ENCODE measurements around the gene THTPA.
A peak's percentile ranks its signal among the peaks of the same experiment; 100 is the strongest.
"Not testable (repeated sequence)": the region's sequence is repeated elsewhere in the genome, so short reads cannot be mapped to it uniquely, and the experiment has no call there.

The THTPA gene

DNA sequence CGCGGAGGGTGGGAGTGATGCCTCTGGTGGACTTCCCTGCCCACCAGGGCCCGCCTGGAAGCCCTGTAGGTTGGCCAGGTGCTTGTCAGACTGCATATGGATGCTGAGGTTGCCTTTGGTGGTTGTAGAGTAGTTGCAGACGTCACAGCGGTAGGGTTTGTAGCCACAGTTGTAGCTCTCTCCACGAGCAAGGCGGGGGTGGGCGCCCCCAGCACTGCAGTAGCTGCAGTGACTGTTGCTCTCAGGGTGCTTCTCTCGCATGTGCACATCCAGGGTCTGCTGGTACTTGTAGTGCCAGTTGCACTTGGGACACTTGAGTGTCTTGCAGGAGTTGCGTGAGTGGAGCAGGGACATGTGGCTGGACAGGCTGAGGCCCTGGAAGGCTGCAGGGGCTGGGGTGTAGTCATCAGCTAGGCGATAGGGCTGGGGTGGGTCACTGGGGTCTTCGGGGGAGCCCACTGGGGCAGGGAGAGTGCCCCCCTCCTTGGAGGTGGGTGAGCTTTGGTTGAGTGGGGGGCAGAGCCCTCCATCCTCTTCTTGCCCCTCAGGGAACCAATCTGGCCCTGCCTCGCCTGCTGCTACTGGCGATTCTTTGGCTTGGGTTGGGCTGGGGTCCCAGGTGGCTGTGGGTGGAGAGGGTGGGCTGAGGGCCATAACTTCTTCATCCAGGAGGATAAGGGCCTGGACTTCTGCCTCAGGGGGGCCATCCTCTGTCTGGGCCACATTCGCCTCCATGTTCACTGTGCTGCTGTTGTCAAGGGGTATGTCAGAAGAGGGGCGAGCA, 22.2 kb upstream of the THTPA start:
- DNase-seq = no peak

DNA sequence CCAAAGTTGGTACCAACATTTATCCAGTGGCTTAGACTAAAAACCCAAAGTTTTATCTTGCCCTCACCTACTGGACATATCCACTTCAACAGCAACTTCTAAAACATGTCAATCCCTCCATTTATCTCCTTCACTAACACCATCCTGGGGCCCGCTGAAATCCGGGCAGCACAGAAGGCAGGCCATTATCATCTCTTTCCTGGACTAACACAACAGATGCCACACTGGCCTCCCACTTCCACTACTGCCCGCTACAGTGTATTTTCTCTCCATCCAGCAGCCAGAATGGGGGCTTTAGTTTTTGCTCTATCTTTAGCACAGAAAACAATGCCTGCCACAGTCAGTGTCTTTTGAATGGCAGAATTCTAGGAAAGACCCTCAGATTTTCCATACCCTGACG, 20.1 kb upstream of the THTPA start:
- DNase-seq = no peak

DNA sequence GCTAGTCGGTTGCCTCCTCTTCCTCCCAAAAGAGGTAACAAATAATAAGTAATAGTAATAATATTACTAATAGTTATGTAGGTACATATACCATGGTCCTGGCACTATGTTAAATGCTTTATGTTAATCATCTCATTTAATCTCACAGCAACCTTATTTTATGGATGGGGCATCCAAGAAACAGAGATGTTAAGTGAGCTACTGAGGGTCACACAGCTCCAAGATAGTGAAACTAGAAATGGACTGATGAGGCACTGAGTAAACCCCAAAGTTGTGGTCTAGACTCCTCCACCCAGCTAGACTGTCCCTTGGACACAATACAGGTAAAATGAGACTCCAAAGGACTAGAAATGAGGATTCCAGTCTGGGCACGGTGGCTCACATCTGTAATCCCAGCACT, 19.6 kb upstream of the THTPA start:
- DNase-seq = no peak

DNA sequence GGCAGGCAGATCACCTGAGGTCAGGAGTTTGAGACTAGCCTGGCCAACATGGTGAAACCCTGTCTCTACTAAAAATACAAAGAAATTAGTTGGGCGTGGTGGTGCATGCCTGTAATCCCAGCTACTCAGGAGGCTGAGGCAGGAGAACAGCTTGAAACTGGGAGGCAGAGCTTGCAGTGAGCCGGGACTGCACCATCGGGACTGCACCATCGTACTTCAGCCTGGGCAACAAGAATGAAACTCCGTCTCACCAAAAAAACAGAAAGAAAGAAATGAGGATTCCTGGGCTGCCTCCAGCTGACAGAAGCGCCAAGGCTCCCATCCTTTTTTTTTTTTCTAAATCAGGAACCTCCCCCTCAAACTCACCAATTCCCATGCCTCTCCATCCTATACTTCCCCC, 19.2 kb upstream of the THTPA start:
- not testable (repeated sequence) for DNase-seq

DNA sequence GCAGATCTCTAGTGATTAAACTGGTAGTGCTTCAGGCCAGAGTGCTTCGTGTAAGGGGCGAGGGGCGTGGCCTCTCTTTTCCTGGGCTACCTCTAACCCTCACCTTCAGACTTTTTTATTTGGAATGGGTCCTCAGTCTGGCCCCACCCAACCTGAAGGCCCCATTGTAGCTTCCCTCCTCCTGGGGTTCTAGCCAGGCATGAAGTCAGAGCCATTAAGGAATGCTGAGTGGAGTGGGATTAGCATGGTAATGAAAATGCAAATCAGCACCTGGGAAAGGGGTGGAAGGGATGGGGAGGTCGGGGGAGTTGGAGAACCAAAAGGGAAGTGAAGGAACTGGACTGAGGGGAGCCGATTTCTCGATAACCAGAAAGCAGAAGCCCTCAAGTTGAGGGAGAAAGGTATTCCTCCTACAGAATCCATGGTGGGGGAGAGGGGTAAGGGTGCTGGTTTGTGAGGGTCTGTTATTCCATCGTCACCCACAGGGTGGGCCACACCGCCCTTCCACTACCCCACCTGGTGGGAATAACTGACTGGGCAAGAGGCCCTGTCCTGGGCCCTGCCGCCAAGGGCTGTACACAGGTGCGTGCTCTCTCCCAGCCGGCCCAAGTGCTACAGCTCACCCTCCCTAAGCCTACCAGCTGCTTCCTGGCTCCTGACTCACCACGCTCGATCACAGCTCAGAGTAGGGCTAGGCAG, 18.6 kb upstream of the THTPA start:
- DNase-seq = no peak

DNA sequence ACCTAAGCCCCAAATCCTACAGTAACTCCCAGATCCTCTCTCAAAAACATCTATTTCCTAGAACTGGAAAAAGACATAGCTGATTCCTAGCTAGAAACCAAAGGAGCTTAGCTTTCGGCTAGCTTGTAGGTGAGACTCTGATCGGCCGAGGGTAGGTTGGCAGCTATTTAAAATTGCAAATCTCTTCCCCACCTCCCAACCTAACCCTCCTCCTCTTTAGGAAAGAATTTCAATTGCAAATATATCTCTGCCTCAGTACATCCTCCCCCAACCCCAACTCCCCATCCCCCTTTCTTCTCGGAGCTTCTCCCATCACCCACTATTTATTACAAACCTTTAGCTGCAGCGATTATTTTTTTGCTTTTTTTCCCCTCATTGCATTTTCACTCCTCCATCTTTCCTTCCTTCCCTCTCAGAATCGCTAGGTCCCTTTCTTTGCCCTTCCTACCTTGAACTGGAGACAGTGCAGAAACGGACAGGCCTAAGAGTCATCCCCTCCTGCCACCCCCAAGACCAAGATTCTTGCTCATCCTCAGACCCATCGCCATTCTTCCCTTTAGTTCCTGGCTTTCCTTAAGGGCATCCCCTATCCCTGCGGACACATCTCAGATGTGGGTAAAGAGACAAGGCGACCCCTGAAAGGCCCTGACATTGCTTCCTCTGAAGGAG, 17.9 kb upstream of the THTPA start:
- DNase-seq = no peak

- peak; percentile 79 for DNase-seq
Measured at GRCh38 chr14:23538785-23539184, 17.3 kb upstream of the THTPA start.

DNA sequence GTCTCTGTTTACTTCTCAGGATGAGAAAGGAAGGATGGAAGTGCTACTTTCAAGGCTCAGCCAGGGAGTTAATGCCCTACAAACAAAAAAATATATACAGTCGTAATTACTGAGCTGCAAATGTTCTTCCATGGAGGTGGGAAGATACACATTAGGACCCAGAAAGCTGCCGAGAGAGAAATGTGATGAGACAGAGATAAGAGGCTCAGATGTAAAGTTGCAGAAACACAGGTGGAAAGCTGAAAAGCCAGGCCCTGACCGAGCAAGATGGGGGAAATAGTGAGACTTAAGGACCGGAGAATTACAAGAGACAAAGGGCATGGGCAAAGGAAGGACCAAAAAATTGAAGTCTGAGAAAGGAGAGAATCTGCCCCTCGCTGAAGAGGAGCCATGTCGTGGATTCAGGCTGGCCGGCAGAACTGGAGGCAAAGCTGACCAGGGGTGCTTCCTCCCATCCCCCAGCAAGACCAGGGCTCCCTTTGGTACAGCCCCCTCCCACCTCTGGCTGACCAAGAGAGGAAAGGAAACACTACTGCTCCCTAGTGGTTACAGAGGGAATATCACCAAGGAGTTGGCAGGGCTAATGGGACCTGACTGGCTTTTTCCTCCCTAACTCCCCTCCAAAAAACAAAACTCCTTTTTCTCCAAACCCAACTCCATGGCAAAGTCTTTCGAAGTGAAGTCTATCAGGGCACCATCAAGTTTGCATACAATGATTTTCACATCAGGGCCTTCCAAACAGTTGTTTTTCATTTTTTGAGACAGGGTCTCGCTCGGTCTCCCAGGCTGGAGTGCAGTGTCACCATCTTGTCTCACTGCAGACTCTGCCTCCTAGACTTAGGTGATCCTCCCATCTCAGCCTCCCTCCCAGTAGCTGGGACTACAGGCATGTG, 16.6 kb upstream of the THTPA start:
- peak; percentile 80 for DNase-seq

DNA sequence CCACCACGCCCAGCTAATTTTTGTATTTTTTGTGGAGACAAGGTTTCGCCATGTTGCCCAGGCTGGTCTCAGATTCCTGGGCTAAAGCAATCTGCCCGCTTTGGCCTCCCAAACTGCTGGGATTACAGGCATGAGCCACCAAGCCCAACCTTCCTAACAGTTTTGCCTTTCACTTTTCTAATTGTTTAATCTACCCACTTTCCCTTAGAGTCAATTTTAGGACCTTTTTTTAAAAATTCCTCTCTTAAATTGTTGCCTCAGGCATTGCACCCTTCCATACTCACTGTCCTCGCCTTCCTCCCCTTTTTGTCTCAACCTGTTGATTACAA, 16.0 kb upstream of the THTPA start:
- no peak for DNase-seq

GRCh38 chr14:23542261-23542660, 13.8 kb upstream of the THTPA start:
- DNase-seq = no peak

- no peak for DNase-seq
Measured at GRCh38 chr14:23543403-23543802, 12.7 kb upstream of the THTPA start.

DNA sequence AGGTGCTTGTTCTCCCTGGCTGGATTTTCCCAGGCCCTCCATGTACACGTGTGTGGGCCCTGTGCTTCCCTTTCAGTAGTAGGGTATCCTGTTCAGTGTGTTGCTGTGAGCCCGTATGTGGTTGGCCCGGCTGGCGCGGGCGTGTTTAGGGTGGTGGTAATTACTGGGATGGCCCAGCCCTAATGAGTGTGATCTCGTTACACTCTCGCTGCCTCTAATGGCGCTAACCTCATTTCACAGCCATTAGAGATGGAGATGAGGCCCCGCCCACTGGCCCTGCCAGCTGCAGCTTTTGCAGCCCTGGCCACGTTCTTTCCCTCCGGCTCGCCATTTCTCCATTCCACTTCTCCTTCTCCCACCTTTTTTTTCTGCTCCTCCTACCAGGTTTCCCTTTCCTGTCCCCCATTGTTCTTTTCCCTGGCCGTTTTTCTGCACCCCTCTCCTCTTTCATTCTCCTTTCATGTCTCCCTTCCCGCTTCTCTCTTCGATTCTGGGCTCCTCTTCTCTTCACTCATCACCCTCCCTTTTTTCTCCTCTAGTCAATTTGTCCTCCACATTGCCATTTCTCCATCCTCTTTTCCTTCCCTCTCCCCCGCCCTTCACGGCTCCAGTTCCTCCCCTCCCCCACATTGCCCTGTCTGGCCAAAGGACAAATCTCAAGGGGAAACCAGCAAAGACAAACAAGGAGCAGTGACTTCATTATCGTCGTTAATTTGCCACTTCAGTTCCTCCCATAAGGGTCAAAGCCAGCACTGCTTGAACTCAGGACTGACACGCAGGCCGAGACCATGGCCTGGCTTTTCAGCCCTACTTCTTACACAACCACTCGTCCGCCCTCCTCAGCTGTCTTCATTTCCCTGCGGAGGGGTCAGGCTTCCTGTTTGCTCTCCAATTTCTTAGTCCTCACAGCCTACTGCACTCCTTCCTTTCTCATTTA, 11.3 kb upstream of the THTPA start:
- DNase-seq = no peak

DNA sequence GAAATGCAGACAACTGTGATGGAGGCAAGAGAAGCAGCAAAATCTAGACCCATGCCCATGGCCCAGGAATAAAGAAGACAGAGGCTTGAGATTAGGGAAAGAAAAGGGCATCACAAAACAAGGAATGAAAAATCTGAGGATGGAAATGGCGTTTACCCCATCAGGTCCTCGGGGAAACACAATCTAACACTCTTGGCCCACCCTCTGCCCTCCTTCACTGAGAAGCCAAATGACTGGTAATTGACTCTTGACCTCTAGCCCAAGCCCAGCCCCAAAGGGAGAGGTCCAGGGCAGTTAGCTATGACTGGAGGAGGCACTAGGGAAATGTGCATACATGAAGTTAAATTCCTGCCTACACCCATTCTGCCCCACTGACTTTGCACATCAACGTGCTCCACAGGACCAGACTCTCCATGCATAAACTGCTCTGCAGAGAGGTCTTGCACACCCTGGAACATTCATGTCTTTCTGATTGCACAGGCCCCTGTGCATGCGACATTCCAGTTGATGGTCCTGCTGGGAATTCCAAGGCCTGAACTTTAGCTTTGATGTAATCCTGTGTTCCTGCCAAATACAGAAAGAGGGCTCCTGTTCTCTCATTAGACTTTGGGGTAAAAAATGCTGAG, 10.2 kb upstream of the THTPA start:
- no peak for DNase-seq

DNA sequence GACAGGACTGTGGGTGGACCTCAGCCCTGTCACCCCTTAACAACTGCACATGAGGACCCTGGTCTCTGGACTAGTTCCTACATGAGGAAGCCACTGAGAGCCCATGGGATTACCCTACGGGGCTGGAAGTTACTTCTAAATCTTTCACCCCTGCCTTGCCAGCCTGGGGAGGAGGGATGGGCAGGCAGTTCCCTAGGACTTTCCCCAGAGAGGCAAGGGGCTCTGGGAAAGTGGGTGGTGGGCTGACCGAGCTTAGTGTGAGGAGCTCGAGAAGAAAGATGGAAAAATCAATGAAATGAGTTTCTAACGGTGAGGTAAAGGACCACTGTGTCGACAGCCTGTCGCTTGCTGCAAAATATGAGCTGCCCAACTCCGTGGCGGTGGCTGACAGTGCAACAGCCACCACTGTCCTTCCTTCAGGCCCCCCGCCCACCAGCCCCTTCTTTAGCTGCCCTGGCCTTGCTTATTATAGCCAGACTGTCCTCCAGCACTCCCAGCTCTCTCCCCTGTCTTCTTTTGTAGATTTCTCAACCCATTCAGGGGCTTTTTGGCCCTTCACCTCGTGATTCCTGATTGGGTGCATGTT, 9.5 kb upstream of the THTPA start:
- no peak for DNase-seq

- no peak for DNase-seq
Measured at GRCh38 chr14:23547924-23548323, 8.1 kb upstream of the THTPA start.

DNA sequence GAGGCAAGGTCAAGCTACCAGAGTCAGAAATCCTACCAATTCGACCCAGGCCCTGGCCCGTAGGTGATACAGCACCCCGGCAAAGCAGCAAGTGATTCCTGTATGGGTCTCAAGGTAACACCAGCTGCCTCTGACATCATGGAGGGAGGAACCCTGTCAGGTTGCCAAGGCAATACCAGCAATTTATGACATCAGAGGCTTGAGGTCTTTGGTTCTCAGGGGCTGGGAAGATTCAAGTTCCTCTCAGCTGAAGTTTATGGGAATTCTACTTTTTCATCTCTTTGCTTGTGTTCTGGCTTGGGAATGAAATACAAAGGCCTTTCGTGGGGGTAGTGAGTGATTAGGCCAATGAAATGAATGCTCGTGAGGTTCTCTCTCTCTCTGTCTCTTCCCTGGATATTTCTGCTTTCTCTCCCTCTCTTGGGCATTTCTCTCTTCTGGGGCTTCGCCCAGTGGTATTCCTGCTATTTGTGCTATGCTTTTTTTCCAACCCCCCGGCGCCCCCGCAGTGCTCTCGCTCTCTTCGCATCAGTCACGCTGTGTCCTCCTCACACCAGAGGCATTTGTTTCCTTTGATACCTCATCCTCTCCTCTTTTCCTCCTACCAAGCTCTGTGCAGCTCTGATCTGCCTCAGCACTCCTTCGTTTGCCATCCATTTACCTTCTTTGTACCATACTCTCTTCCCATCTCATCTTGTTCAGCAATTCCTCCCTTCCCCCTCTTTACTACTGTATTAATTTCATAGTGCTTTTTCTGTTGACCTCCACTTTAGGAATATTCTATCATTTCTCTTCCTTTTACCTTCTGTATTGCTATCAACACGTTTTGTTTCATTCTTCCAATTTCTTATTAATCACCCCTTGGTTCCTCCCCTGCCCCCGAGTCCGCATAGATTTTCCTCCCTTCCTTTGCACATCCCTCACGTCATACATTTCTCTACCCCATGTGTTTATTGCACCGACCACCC, 7.4 kb upstream of the THTPA start:
- DNase-seq = no peak

DNA sequence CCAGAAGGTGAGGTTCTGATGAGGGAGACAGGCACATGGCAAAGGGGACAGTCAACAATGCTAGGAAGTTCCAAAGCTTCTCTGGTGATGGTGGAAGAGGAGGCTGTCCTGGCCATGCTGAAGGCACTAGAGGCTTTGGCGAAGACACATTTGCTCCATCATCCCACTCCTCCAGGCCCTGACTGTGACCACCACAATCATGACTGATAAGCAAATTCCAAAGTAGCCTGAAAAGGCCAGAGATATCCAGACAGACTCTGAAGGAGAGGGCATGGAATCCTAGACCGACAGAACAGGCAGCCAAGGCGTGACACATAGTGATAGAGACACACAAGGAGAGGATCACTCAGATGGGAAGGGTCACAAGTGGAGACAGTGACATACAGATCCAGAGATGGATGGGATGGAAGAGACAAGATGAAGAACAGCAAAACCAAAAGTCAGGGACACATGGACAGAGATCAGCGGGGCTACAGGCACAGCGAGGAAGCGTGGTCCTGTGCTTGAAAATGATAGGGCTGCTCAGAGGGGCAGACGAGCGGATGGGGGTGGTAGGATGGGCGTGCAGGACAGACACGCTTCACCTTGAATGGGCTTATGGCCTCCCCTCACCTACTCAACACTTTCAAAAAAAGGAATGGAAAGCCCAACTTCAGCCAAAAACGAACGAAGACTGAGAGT, 5.8 kb upstream of the THTPA start:
- DNase-seq = no peak

GRCh38 chr14:23550812-23551265, 5.2 kb upstream of the THTPA start:
- no peak for DNase-seq
